T-helper 22 cell (primary cell): Measurements from ENCODE around the gene CDSN.
A peak's percentile ranks its signal among the peaks of the same experiment; 100 is the strongest.

Source experiments
- DNase-seq: peaks from one replicate; pipeline ENCODE4 v3.0.0-alpha.2; 2020; ENCODE audit warnings: low read depth

The CDSN gene

DNA sequence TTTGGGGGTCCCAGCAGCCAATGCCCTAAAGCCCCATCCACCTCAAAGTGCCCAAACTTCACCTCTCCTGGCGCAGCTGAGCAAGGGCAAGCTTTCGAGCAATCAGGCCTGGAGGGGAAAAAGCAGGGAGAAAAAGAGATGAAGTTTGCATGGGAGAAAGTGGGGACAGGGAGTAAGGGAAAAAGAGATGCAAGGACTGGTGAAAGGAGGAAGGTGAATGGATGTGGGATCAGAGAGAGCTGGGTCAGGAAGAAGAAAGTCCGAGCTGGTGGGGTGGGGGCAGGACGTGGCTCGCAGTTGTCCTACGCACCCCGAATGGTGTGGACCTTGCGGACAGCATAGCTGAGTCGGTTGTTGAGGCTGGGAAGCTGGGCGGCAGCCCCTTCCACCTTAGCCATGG lies 25.1 kb upstream of the CDSN start:
- DNase-seq, result no peak

GRCh38 chr6:31144970-31145340 lies 24.7 kb upstream of the CDSN start:
- DNase-seq, result no peak

- DNase-seq, result no peak
These were observed 24.2 kb upstream of the CDSN start for GRCh38 chr6:31144296-31144969.

GRCh38 chr6:31143148-31143547 lies 22.9 kb upstream of the CDSN start:
- no peak for DNase-seq

- no peak for DNase-seq
These were observed 22.1 kb upstream of the CDSN start for GRCh38 chr6:31142361-31142761.

GRCh38 chr6:31140643-31141042 lies 20.4 kb upstream of the CDSN start:
- no peak for DNase-seq

DNA sequence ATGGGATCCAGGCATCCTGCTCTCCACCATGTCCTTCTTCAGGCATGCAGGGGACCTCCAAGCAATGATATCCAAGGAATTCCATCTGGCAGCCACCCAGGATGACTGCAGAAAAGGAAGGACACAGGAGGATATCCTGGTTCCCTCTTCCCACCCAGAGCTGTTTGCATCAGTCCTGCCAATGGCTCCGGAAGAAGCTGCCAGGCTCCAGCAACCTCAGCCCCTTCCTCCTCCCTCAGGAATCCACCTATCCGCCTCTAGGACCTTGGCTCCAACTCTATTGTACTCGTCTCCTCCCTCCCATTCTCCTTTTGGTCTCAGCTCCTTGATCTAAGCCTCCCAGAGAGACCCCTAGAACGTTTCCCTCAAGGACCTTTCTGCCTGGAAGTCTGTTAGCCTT lies 19.4 kb upstream of the CDSN start:
- DNase-seq, result no peak

DNA sequence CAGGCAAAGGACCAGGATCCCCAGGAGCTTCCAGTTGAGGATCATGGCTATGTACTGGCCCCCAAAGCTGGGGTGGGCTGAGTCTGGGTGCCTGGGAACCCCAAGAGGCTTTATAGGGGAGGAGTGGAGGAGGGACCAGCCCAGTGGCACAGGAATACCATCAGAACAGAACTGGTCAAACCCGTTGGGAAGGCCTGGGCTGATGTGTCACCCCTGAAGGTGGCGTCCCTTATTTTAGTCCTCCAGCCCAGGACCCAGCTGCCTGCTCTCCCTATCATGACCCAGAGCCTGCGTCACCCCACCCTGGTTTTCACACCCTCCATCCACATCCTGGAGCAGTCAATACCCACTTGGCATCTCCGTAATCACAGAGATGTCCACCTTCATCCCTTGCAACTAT lies 18.7 kb upstream of the CDSN start, which contains the start of gene PSORS1C2:
TSS of gene PSORS1C2 (minus strand) at position 85 of the 400 bp plus-strand sequence. CDS start at position 45, 40 bp downstream.
- no peak for DNase-seq

DNA sequence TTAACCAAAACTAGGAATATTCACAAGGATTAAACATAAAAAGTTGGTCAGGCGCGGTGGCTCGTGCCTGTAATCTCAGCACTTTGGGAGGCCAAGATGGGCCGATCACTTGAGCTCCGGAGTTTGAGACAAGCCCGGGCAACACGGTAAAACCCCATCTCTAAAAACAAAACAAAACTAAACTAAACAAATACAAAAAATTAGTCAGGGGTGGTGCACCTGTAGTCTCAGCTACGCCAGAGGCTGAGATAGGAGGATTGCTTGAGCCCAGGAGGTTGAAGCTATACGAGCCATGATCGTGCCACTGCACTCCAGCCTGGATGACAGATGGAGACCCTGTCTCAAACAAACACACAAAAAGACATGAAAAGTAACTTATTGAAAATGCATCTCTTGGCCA lies 15.5 kb upstream of the CDSN start:
- no peak for DNase-seq

- DNase-seq, result no peak
These were observed 12.6 kb upstream of the CDSN start for GRCh38 chr6:31132806-31133205.

- DNase-seq, result no peak
These were observed 11.3 kb upstream of the CDSN start for GRCh38 chr6:31131595-31131994.

DNA sequence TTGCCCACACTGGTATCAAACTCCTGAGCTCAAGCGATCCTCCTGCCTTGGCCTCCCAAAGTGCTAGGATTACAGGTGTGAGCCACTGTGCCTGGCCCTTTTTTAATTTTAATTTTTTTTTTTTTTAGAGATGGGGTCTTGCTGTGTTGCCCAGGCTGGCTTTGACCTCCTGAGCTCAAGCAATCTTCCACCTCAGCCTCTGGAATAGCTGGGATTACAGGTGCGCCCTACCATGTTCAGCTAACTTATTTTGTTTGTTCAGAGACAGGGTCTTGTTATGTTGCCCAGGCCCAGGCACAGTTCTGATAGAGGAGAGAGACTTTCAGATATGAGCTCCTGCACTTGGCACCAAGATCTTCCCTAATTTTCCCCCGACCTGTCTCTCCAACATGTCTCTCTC lies 10.5 kb upstream of the CDSN start:
- no peak for DNase-seq

- DNase-seq, result no peak
These were observed 8.9 kb upstream of the CDSN start for GRCh38 chr6:31129130-31129529.

DNA sequence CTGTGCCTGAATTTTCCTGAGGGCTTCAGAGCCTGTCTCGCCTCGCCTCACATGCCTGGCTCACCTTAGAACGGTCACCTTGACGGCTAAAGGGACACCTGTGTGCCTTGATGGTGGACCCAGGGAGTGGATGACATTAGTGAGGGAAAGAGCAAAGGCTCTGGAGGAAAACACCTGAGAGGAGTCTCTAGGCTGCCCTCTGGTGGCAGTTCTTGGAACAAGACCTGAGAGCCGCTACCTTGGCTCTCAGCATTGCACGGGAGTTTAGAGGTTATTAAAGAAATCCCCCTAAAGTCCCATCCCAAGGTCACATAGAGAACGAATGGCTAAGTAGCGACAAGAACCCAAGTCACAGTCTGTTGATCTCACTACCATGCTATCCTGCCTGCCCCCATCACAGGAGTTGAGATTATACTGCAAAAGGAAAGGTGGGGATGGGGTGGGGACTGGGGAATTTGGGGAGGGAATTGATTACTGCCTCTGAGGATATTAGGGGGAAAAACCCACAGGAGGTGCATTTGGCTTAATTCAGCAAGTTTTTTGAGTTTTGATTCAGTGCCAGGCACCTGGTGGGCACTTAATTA lies 7.9 kb upstream of the CDSN start:
- DNase-seq, result peak; percentile 30

DNA sequence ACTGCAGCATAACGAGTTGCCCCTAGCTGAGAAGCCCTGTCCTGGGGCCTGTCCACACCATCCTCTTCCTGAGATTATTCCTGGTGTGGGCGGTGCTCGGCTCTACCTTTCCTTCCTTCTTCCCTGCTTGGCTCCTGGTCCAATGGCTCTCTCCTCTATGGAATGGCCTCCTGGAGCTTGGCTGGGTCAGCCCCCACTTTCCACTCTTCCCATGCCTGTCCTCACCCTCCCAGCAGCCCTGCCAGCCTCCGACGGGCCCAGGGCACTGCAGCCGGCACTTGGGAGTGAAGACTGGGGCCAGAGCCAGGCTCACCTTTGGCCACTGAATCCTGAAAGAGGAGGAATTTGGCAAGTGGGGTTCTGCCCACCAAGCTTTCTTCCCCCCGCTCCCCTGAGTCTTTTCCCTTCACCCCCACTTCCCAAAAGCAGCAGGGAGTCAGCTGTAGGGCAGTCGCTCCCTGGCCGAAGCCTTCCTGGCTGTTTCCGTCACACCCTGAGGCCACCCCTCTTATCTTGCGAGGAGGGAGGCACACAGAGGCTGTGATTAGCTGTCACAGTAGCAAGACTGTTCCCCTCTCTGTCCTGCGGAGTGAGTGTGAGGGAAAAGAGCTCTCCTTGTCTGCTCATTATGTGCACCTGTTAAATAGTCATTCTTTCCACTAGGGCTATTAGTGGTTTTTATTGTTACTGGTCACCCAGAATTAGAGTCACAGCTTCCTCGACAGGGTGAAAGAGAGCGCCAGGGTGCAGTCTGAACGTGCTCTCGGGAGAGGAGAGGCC lies 6.3 kb upstream of the CDSN start:
- no peak for DNase-seq

- DNase-seq, result no peak
These were observed 5.5 kb upstream of the CDSN start for GRCh38 chr6:31125586-31126363.

DNA sequence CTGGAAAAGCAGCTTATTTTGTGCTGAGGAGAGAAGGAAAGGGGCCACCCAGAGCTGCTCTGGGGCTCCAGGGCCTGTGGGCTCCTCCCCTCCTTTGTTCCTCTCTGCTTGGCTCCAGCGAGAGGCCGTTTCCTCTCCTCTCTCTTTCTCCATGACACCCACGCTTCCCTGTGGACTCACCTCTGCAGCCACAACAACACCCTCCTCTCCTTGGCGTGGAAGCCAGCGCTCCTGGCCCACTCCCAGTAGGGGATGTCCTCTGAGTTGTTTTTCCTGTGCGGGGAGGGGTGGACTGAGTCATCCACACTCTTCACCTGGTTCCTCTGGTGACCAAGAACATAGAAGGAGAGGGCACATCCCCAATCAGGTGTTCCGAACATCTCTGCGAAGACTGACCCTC lies 4.9 kb upstream of the CDSN start:
- no peak for DNase-seq

GRCh38 chr6:31122791-31123706 lies 2.8 kb upstream of the CDSN start:
- DNase-seq, result no peak

DNA sequence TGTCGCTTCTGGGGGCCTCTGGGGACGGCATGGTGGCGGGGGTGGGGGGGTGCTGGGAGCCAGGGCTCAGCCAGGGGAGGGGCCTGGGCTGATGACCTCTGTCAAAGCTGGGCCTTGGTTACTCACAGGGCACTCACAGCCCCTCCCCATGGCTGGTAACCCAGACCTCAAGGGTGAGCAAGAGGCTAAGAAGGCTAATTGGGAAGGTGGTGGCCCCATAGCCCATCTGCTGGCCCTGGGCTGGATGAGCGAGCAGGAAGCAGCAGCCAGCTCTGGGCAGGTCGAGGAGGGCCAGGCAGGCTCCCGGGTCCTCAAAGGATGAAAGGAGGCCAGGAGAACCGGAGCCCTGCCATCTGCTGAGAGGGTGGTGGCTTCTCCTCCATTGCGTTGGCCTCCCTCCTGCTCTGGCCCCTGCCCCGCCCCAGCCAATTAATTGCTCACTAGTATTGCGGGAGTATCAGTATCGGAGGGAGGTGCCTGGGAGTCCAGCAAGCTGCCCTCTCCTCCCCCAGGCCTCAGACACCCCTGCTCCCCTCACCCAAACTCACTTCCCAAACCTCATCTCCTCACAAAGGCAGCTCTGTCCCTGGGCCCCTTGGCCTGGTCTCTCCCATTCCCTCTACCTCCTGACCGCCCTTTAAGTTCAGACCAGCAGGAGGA lies 1.0 kb upstream of the CDSN start:
- no peak for DNase-seq

GRCh38 chr6:31118178-31118577 lies 2.1 kb downstream of the CDSN start:
- DNase-seq, result no peak
